ENCODE results near the gene NEBL. TPM values are rescaled to one million over a fixed set of nuclear protein-coding genes. Genes with fewer than 3 reads are reported as not detected.

Gene NEBL
- total and polyA plus RNA-seq, 9 of the 15 experiments (the other 6 are each of a cell fraction or from before 2014, with no cell fraction given), result 0.82 to 14.6 (median 9.8) TPM

DNA sequence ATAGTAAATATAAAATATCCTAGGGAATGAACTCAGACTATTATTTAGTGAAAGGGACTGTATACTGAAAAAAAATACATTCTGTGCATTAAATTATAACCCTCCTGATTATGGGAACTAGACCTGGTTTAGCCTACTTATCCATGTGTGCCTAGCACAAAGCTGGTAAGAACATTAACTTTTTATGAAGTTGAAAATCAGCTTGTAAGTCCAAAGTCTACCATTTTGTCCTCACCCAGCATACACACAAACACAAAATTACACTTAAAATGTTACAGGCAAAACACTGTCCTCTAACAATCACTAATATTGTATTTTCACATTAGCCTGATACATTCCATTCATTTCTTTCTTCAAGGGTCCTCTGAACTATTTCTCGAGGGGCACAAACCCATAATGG is 19.9 kb upstream of the NEBL start:
- ChIA-PET POLR2A (no interaction called here), CTCF (ENCODE audit: low intra/inter-chr PET ratio) (no interaction called here)
- no TSS peak for BruUV-seq (replicated peaks)
- Histone ChIP-seq H3K79me2 (ENCODE audit: control insufficient read depth, insufficient read depth, low read length) (no peaks in the 10 kb centered on the region), H3K36me3 (ENCODE audit: control insufficient read depth, insufficient read depth, low read length) (no peaks in the 10 kb centered on the region), H3K27me3 (ENCODE audit: control insufficient read depth in 2 of 2, insufficient read depth in 2 of 2, low read length in 2 of 2) (no peaks in the 10 kb centered on the region; a peak in 1 of 5 replicates), H3K9me1 (ENCODE audit: control insufficient read depth, insufficient read depth, low read length) (no peaks in the 10 kb centered on the region), H3K4me2 (ENCODE audit: insufficient read depth, low read length) (no peak overlapping the region), H4K20me1 (replicated peaks; ENCODE audit: control insufficient read depth, insufficient read depth, low read length) (no peaks in the 10 kb centered on the region), H3K9ac (ENCODE audit: insufficient read depth in 1 of 2, low read depth in 2 of 2, low read length in 2 of 2) (no peak overlapping the region), H2AFZ (ENCODE audit: low read depth, low read length) (no peak overlapping the region), H3K9me3 (replicated peaks; ENCODE audit: control insufficient read depth, insufficient read depth, low read depth, low read length) (no peaks in the 10 kb centered on the region), H3K27ac (ENCODE audit: extremely low read depth, low read depth, low read length) (no peak overlapping the region), H3K4me1 (replicated peaks in 1 of 2; ENCODE audit: control insufficient read depth in 2 of 2, insufficient read depth in 2 of 2, low read length in 2 of 2) (no peaks in the 10 kb centered on the region), H3K4me3 (no peak overlapping the region)
- intact Hi-C loops (cut with micrococcal nuclease) (no loop called here), in situ Hi-C loops (cut with MboI) (no loop called here)
- TF ChIP-seq ZNF354B (CRISPR knock-in tag; IDR thresholded peaks at IDR 0.05) (no peak), SAP30 (IDR thresholded peaks at IDR 0.05; ENCODE audit: borderline replicate concordance, insufficient read depth, low read depth, low read length, poor library complexity, severe bottlenecking) (no peak), RFX1 (IDR thresholded peaks at IDR 0.05) (no peak), KHSRP (IDR thresholded peaks at IDR 0.05) (no peak), MTA3 (IDR thresholded peaks at IDR 0.05; ENCODE audit: borderline replicate concordance) (no peak), ZNF766 (CRISPR knock-in tag; conservative IDR thresholded peaks at IDR 0.05) (no peak), STAT5B (CRISPR knock-in tag; IDR thresholded peaks at IDR 0.05) (no peak), ILF3 (IDR thresholded peaks at IDR 0.05; ENCODE audit: borderline replicate concordance) (no peak), SRSF7 (optimal IDR thresholded peaks at IDR 0.05; ENCODE audit: low read depth, low read length) (no peak), ZNF75A (CRISPR knock-in tag; IDR thresholded peaks at IDR 0.05) (no peak), ELF2 (CRISPR knock-in tag; IDR thresholded peaks at IDR 0.05) (no peak), FIP1L1 (IDR thresholded peaks at IDR 0.05; ENCODE audit: low read depth, low read length, poor library complexity, severe bottlenecking) (no peak), RBM39 (optimal IDR thresholded peaks at IDR 0.05; ENCODE audit: low read depth, low read length) (no peak)
- TF ChIP-seq, protein P1, sequence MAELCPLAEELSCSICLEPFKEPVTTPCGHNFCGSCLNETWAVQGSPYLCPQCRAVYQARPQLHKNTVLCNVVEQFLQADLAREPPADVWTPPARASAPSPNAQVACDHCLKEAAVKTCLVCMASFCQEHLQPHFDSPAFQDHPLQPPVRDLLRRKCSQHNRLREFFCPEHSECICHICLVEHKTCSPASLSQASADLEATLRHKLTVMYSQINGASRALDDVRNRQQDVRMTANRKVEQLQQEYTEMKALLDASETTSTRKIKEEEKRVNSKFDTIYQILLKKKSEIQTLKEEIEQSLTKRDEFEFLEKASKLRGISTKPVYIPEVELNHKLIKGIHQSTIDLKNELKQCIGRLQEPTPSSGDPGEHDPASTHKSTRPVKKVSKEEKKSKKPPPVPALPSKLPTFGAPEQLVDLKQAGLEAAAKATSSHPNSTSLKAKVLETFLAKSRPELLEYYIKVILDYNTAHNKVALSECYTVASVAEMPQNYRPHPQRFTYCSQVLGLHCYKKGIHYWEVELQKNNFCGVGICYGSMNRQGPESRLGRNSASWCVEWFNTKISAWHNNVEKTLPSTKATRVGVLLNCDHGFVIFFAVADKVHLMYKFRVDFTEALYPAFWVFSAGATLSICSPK (IDR thresholded peaks at IDR 0.05; ENCODE audit: borderline replicate concordance), result no peak
- TF ChIP-seq, protein P2, sequence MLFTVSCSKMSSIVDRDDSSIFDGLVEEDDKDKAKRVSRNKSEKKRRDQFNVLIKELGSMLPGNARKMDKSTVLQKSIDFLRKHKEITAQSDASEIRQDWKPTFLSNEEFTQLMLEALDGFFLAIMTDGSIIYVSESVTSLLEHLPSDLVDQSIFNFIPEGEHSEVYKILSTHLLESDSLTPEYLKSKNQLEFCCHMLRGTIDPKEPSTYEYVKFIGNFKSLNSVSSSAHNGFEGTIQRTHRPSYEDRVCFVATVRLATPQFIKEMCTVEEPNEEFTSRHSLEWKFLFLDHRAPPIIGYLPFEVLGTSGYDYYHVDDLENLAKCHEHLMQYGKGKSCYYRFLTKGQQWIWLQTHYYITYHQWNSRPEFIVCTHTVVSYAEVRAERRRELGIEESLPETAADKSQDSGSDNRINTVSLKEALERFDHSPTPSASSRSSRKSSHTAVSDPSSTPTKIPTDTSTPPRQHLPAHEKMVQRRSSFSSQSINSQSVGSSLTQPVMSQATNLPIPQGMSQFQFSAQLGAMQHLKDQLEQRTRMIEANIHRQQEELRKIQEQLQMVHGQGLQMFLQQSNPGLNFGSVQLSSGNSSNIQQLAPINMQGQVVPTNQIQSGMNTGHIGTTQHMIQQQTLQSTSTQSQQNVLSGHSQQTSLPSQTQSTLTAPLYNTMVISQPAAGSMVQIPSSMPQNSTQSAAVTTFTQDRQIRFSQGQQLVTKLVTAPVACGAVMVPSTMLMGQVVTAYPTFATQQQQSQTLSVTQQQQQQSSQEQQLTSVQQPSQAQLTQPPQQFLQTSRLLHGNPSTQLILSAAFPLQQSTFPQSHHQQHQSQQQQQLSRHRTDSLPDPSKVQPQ (CRISPR knock-in tag; IDR thresholded peaks at IDR 0.05; ENCODE audit: borderline replicate concordance), result no peak
- TF ChIP-seq, protein P3, sequence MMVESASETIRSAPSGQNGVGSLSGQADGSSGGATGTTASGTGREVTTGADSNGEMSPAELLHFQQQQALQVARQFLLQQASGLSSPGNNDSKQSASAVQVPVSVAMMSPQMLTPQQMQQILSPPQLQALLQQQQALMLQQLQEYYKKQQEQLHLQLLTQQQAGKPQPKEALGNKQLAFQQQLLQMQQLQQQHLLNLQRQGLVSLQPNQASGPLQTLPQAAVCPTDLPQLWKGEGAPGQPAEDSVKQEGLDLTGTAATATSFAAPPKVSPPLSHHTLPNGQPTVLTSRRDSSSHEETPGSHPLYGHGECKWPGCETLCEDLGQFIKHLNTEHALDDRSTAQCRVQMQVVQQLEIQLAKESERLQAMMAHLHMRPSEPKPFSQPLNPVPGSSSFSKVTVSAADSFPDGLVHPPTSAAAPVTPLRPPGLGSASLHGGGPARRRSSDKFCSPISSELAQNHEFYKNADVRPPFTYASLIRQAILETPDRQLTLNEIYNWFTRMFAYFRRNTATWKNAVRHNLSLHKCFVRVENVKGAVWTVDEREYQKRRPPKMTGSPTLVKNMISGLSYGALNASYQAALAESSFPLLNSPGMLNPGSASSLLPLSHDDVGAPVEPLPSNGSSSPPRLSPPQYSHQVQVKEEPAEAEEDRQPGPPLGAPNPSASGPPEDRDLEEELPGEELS (CRISPR knock-in tag; IDR thresholded peaks at IDR 0.05; ENCODE audit: borderline replicate concordance), result no peak
- WGBS (ENCODE audit: insufficient coverage, low coverage, missing lambda C conversion rate), result 18% methylated on average over 1 of the region's 1 CpG
- DNase-seq (ENCODE audit: extremely low read depth in 1 of 4, low spot score in 3 of 4) (no peak), FAIRE-seq (no peak), ATAC-seq (no peak)
